OCI-LY7 (cell line): ENCODE data around the gene AARS2.

ENCODE experiments used
- EZH2phosphoT487 ChIP-seq: fragments of 200-600 bp; sonication (generic); IDR thresholded peaks from 2 replicates; pipeline ENCODE4 v1.6.1; 2018; ENCODE audit warnings: low read depth, borderline replicate concordance, mild to moderate bottlenecking, mixed run types, antibody characterized with exemption, low read length, moderate library complexity, mixed read lengths
- TF ChIP-seq, protein P1 (sequence below): fragments of 200-600 bp; sonication (generic); conservative IDR thresholded peaks from 2 replicates; pipeline ENCODE4 v1.5.1; 2014; ENCODE audit warnings: mild to moderate bottlenecking, antibody characterized with exemption, low read length, moderate library complexity, mixed read lengths

DNA sequence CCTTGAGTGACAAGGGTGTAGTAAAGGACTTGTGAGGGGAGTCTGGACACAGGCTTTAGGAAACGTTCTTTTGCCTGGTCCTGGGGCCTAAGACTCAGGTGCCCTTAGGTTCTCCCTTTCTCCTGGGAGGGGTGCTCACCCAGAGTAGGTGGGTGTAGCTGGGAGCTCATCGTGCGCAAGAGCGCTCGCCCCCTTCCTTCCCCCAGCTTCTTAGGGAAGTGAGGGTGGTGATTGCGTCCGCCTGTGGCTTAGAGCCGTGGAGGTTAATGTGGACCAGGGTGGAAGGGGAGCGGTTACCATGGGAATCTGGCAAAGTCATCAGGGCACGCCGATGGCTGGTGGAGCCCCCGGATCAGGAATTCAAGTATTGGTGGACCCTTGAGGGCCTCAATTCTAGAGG, 3.3 kb upstream of the AARS2 start:
- TF ChIP-seq, protein P1, sequence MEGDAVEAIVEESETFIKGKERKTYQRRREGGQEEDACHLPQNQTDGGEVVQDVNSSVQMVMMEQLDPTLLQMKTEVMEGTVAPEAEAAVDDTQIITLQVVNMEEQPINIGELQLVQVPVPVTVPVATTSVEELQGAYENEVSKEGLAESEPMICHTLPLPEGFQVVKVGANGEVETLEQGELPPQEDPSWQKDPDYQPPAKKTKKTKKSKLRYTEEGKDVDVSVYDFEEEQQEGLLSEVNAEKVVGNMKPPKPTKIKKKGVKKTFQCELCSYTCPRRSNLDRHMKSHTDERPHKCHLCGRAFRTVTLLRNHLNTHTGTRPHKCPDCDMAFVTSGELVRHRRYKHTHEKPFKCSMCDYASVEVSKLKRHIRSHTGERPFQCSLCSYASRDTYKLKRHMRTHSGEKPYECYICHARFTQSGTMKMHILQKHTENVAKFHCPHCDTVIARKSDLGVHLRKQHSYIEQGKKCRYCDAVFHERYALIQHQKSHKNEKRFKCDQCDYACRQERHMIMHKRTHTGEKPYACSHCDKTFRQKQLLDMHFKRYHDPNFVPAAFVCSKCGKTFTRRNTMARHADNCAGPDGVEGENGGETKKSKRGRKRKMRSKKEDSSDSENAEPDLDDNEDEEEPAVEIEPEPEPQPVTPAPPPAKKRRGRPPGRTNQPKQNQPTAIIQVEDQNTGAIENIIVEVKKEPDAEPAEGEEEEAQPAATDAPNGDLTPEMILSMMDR = no peak
- no peak for TF ChIP-seq EZH2phosphoT487
